Measurements from ENCODE around the gene CELF6. TPM values are rescaled to one million over a fixed set of nuclear protein-coding genes. Genes with fewer than 3 reads are reported as not detected.

Gene CELF6
- total RNA-seq, 1 experiment from 2014 or later: 0.52 TPM

DNA sequence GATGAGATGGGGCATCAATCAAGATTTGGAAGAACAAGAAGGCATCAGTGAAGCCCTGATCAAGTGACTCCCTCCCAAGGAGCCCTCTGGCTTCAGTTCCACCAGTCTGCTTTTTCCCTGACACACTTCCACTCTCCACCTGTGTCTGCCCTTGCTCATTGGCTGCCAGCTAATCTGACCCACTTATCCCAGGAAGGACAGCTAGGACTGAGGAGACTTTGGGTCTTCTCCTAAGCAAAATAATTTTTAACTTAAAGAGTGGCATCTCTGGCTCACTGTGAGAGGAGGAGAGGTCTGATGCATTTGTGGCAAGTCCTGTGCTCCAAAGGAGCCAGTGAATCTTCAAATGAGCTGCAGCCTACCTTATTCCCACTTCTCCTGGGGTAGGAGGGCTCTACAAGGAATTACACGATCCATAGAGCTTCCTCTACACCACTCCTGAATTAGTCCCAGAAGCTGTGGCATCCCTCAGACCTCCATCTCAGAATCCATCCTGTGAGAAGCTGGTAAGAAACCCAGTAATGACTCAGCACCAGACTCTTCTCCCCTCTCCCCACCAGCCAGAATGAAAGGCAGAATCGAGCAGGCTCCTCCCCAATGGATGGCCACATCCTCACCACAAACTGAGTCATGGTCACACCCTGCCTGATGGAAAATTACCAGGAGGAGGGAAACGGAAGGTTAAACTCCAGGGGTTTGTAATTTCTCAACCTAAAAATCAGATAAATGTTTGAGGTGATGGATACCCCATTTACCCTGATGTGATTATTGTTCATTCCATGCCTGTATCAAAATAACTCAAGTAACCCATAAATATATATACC lies 82.7 kb downstream of the CELF6 start:
- H3K4me1 ChIP-seq (ENCODE audit: control insufficient read depth in 1 of 2, insufficient read depth in 2 of 2, low read length in 2 of 2): peaks cover 31 to 45% of the 10 kb centered on the region in 2 experiments
- CTCF ChIA-PET: interaction anchor here (0.8 to 2.4 kb wide), 2 partner anchors 10 to 37 kb away, joined by 3 to 6 read pairs; no protein-coding TSS in a partner anchor
- TSS peak; percentile 96 for BruUV-seq (replicated peaks)

More for the DNA sequence above, 82.7 kb downstream of the CELF6 start:
- TF ChIP-seq TCF7L2 (IDR thresholded peaks at IDR 0.05; ENCODE audit: borderline replicate concordance, extremely low read depth, insufficient read depth, insufficient read length) (peak; percentile 52), SIN3A (IDR thresholded peaks at IDR 0.05; ENCODE audit: low read depth) (no peak), SRF (IDR thresholded peaks at IDR 0.05; ENCODE audit: low read depth) (no peak), YY1 (IDR thresholded peaks at IDR 0.05; ENCODE audit: extremely low read depth, insufficient replicate concordance, low read depth, low read length) (peak; percentile 59), EGR1 (IDR thresholded peaks at IDR 0.05; ENCODE audit: low read depth) (no peak), ELF1 (IDR thresholded peaks at IDR 0.05; ENCODE audit: borderline replicate concordance, low read depth) (no peak), POLR2AphosphoS5 (IDR thresholded peaks at IDR 0.05; ENCODE audit: low read depth, low read length) (peak; percentile 88), POLR2A (IDR thresholded peaks at IDR 0.05; ENCODE audit: borderline replicate concordance, extremely low read depth, insufficient read depth, insufficient read length) (peak; percentile 38), JUND (IDR thresholded peaks at IDR 0.05) (no peak), ZFX (IDR thresholded peaks at IDR 0.05) (no peak), EZH2phosphoT487 (IDR thresholded peaks at IDR 0.05; ENCODE audit: borderline replicate concordance) (no peak), CBX3 (IDR thresholded peaks at IDR 0.05; ENCODE audit: low read depth) (no peak)
- TF ChIP-seq, protein P1, sequence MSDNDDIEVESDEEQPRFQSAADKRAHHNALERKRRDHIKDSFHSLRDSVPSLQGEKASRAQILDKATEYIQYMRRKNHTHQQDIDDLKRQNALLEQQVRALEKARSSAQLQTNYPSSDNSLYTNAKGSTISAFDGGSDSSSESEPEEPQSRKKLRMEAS (IDR thresholded peaks at IDR 0.05): no peak
- TF ChIP-seq, protein P2, sequence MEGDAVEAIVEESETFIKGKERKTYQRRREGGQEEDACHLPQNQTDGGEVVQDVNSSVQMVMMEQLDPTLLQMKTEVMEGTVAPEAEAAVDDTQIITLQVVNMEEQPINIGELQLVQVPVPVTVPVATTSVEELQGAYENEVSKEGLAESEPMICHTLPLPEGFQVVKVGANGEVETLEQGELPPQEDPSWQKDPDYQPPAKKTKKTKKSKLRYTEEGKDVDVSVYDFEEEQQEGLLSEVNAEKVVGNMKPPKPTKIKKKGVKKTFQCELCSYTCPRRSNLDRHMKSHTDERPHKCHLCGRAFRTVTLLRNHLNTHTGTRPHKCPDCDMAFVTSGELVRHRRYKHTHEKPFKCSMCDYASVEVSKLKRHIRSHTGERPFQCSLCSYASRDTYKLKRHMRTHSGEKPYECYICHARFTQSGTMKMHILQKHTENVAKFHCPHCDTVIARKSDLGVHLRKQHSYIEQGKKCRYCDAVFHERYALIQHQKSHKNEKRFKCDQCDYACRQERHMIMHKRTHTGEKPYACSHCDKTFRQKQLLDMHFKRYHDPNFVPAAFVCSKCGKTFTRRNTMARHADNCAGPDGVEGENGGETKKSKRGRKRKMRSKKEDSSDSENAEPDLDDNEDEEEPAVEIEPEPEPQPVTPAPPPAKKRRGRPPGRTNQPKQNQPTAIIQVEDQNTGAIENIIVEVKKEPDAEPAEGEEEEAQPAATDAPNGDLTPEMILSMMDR (IDR thresholded peaks at IDR 0.05 in 2 of 3, conservative IDR thresholded peaks at IDR 0.05 in 1 of 3; ENCODE audit: borderline replicate concordance in 1 of 3, insufficient read depth in 1 of 3, low read depth in 2 of 3, low read length in 2 of 3): no peak
- no peaks in the 10 kb centered on the region for H3K9me2 ChIP-seq (ENCODE audit: insufficient read depth)
- no peak overlapping the region for H2AFZ ChIP-seq (ENCODE audit: low read depth, low read length, poor library complexity, severe bottlenecking)
- H3K36me3 ChIP-seq (ENCODE audit: control insufficient read depth in 1 of 2, insufficient read depth in 2 of 2, low read length in 2 of 2): peaks cover 6 to 12% of the 10 kb centered on the region in 2 experiments; a peak in 3 of 4 replicates
- ATAC-seq (peak; percentile 93), DNase-seq (ENCODE audit: low read depth, low spot score) (peak; percentile 92)
- H3K9me3 ChIP-seq (ENCODE audit: control insufficient read depth in 1 of 2, insufficient read depth in 1 of 2, low read depth in 1 of 2, low read length in 2 of 2): no peaks in the 10 kb centered on the region
- intact Hi-C loops (cut with micrococcal nuclease): loop anchor here (10.0 kb wide), 1 partner anchor 238 kb away; the partner anchor contains the start of gene ARIH1
- H3K27ac ChIP-seq (ENCODE audit: low read depth, low read length): peak overlapping the region; percentile 93
- H3K4me2 ChIP-seq (ENCODE audit: low read length): peak overlapping the region; percentile 73
- H4K20me1 ChIP-seq (ENCODE audit: insufficient read depth): no peaks in the 10 kb centered on the region
- ChIA-PET RAD21 (ENCODE audit: low non-redundant PET in 1 of 2, low total read pairs in 2 of 2, uncharacterized antibody in 2 of 2, unreplicated experiment in 2 of 2) (no interaction called here), POLR2A (interaction anchor here (2.0 to 4.9 kb wide), 2 partner anchors 10 to 38 kb away, joined by 4 to 48 read pairs; no protein-coding TSS in a partner anchor)
- peak overlapping the region; percentile 52 to 62 for H3K4me3 ChIP-seq (replicated peaks in 1 of 2; ENCODE audit: low read depth in 1 of 2, low read length in 2 of 2)
- H3K9ac ChIP-seq (ENCODE audit: low read length): peak overlapping the region; percentile 63
- peaks cover 12% of the 10 kb centered on the region for H3K79me2 ChIP-seq (ENCODE audit: insufficient read depth, low read length)
- no peaks in the 10 kb centered on the region for H3K27me3 ChIP-seq (ENCODE audit: insufficient read depth, low read length)

All from HCT116 (cell line).